ENCODE results near the gene KRTAP2-4.
A peak's percentile ranks its signal among the peaks of the same experiment; 100 is the strongest.
"Not testable (repeated sequence)": the region's sequence is repeated elsewhere in the genome, so short reads cannot be mapped to it uniquely, and the experiment has no call there.

KRTAP2-4 gene
- total RNA-seq, result 0 to 0.06 (median 0) reads per million in 18 experiments

GRCh38 chr17:41065829-41066624 lies at the start of gene KRTAP2-4:
TSS of gene KRTAP2-4 (minus strand) at chr17:41065879. CDS start at chr17:41065845, 34 bp downstream.
- DNase-seq, result peak in 1 of 2 donors; percentile 11

DNA sequence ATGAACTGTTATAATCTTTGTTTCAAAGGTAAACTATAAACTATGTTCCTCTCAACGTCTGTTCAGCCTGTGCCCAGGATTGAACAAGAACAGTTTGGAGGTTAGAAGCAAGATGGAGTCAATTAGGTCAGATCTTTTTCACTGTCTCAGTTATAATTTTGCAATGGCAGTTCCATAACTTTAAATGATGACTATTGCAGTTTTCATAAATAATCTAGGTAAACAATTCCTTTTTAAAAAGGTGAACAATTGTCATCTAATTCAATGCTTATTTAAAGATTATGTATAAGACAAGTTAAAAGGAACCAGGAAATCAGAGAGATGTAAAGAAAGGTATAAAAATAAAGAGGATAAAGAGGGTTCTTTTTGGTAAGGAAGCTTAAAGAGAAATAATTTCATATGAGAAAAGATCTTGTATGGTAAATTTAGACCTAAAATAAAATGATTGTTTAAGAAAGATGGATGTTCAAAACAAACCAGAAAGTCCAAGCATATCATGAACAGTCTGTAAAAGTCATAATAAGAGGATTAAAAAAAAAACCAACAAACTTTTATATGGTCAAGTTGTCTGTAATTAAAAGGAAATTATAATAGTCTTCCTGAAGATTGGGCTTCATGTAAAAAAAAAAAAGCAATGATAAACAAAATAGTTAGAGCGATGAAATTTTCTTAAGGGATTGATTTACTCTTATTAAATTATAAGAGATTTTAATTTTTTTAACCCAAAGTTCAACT lies 45.6 kb upstream of the KRTAP2-4 start:
- no peak for DNase-seq

DNA sequence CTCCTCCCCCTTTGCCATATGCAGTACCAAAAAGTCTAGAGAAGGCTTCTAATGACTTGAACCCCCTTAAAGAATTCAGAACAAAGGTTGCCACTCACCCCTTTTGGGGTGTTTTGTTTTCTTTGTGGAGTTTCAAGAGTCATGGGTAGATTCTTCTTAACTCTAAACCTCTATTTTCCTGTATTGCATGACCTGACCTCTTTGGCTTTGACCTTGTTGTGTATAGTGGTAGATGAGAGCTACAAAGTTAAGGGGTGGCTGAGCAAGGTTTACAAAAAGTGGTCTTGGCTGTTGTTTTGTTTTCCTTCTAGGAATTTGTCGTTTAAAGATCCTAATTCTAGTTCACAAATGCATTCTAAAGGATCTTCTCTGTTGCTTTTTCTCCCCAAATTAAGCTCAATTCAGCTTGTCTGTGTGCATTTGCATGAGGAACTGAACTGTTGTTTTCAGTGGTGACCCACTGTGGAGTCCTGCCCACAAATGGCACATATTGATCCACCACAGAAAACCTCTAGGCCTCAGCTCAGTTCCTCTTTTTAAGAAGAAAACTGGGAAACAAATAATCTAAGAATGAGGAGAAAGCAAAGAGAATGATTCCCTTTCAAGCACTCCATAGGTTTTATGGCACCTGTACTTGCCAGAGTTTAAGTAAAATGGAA lies 43.2 kb upstream of the KRTAP2-4 start:
- not testable (repeated sequence) for DNase-seq

GRCh38 chr17:41107941-41108450 lies 42.3 kb upstream of the KRTAP2-4 start:
- DNase-seq, result no peak

DNA sequence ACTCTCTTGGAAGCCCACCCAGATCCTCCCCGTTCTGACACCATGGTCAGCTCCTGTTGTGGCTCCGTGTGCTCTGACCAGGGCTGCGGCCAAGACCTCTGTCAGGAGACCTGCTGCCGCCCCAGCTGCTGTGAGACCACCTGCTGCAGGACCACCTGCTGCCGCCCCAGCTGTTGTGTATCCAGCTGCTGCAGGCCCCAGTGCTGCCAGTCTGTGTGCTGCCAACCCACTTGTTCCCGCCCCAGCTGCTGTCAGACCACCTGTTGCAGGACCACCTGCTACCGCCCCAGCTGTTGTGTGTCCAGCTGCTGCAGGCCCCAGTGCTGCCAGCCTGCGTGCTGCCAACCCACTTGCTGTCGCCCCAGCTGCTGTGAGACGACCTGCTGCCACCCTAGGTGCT lies 39.7 kb upstream of the KRTAP2-4 start, which contains the start of gene KRTAP4-9:
KRTAP4-9 (plus strand) TSS at position 43 of the 400 bp plus-strand sequence; CDS start at position 43, 0 bp downstream.
- DNase-seq, result not testable (repeated sequence)

DNA sequence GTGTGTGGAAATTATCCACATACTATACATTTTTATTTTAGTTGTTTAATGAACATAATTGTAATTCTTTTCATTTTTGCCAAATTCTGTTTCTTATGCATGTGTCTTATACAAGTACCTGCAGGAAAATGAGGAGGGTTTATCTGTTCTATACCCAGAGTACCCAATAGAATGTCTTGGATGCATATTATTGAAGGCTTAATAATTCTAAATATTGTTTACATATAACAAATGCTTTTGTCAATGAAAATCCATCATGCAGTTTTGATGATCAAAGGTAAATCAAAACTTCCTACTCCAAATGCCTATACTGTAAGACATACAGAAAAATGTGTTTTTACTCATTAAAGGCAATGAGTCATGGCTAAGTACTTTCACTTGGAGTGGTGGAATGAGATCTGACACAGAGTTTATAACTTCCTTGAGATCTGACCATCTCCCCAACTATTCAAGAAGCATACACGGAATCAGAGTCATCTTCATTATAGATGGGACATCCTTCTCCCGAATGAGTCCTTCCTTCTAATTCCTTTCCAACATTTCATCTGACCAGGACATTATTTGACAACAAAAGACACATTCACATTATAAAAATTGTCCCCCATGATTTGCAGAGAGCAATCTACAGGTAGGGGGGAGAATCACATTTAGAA lies 38.8 kb upstream of the KRTAP2-4 start:
- not testable (repeated sequence) for DNase-seq

- no peak for DNase-seq
These were observed 38.2 kb upstream of the KRTAP2-4 start for GRCh38 chr17:41103896-41104295.

- no peak for DNase-seq
These were observed 36.0 kb upstream of the KRTAP2-4 start, which contains the start of gene KRTAP4-16 for GRCh38 chr17:41101586-41102259. TSS of gene KRTAP4-16 (minus strand) at chr17:41102209. CDS start at chr17:41102209, 0 bp downstream.

DNA sequence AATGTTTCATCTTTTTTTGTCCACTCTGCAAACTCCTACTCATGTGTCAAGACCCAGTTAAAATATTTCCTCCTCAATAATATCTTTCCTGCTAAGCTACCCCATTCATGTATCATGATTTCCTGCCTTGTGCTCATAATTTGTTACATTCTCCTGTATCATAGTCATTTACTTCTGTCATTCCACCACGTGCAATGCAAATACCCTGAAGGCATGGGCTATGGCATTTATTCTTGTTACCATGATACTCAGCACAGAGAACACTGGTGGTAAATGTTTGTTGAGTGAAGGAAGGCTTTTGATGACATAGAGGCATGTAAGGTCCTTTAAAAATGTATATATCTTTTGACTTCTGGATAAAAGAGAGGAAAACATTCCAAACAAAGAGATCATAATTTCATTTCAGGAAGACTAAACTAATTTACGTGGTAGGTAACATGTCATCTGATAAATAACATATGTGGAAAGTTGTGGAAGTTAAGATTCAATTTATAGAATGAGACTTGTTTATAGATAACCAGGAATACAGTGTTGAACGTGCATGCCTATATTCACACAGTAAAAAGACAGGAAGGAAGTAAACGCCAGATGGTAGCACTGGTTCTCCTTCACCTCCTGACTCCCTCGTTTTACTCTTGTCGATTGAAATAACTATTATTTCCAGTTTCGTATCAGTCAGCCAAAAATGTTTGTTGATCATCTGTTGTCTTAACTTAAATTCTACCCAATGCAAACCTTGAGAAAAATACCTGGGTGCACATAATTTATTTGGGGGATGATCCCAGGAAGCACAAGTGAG lies 34.2 kb upstream of the KRTAP2-4 start:
- not testable (repeated sequence) for DNase-seq

DNA sequence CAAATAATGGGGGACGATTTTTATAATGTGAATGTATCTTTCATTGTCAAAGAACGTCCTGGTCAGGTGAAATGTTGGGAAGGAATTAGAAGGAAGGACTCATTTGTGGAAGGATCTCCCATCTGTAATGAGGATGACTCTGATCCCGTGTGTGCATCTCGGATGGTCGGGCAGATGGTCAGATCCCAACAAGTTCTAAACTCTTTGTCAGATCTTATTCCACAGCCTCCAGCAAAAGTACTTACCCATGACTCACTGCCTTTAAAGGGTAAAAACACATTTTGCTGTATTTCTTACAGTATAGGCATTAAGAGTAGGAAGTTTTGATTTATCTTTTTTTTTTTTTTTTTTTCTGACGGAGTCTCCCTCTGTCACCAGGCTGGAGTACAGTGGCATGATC lies 32.8 kb upstream of the KRTAP2-4 start:
- no peak for DNase-seq

GRCh38 chr17:41098042-41098441 lies 32.4 kb upstream of the KRTAP2-4 start, which contains the start of gene KRTAP4-8:
TSS of gene KRTAP4-8 (minus strand) at chr17:41098142. CDS start at chr17:41098084, 58 bp downstream.
- no peak for DNase-seq

DNA sequence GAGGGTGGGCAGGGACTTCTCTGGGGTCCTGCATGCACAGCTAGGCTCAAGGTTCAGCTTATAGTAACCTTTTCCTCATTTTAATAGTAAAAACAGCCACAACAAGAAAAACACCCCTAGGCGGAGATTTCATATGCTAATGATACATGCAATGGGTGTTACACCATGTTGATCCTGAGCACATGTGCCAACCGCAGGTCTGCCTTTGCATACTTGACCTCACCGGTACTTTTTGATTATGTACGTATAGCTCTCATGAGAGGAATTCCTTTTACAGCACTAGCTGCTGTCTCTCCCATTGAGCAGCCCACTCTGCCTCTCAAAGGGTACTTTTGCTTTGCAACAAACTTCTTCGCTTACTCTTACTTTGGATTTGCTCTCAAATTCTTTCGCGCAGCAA lies 30.4 kb upstream of the KRTAP2-4 start:
- no peak for DNase-seq

DNA sequence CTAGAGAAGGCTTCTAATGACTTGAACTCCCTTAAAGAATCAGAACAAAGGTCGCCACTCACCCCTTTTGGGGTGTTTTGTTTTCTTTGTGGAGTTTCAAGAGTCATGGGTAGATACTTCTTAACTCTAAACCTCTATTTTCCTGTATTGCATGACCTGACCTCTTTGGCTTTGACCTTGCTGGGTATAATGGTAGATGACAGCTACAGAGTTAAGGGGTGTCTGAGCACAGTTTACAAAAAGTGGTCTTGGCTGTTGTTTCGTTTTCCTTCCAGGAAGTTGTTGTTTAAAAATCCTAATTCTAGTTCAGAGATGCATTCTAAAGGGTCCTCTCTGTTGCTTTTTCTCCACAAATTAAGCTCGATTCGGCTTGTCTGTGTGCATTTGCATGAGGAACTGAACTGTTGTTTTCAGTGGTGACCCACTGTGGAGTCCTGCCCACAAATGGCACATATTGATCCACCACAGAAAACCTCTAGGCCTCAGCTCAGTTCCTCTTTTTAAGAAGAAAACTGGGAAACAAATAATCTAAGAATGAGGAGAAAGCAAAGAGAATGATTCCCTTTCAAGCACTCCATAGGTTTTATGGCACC lies 23.2 kb upstream of the KRTAP2-4 start:
- DNase-seq, result not testable (repeated sequence)

- DNase-seq, result not testable (repeated sequence)
These were observed 18.6 kb upstream of the KRTAP2-4 start, which contains the start of gene KRTAP4-7 for GRCh38 chr17:41084100-41084856. TSS of gene KRTAP4-7 (plus strand) at chr17:41084150. CDS start at chr17:41084207, 57 bp downstream.

DNA sequence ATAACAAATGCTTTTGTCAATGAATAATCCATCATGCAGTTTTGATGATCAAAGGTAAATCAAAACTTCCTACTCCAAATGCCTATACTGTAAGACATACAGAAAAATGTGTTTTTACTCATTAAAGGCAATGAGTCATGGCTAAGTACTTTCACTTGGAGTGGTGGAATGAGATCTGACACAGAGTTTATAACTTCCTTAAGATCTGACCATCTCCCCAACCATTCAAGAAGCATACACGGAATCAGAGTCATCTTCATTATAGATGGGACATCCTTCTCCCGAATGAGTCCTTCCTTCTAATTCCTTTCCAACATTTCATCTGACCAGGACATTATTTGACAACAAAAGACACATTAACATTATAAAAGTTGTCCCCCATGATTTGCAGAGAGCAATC lies 17.7 kb upstream of the KRTAP2-4 start:
- DNase-seq, result not testable (repeated sequence)

- no peak for DNase-seq
These were observed 16.9 kb upstream of the KRTAP2-4 start for GRCh38 chr17:41082626-41083025.

GRCh38 chr17:41076788-41077187 lies 11.1 kb upstream of the KRTAP2-4 start:
- no peak for DNase-seq

DNA sequence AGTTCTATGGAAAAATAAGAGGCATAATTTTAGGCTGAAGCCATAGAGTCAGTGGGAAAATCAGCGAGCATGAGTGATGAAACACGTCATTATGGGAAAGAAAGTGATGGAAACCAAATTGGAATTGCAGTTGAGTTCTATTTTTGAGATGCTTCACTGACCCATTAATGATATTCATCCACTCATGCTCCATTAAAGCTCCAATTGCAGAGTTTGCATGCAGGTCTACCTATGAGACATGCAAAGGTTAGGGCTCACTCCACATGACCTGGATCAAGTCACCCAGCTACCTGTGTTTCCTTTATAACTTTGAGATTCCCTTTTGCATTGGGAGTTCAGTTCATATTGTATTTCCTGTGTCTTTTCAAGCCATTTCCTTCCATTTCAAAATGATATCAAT lies 8.0 kb upstream of the KRTAP2-4 start:
- DNase-seq, result no peak
